HG02642 (cell line): ENCODE measurements around the gene UVSSA.
"Not testable (repeated sequence)": the region's sequence is repeated elsewhere in the genome, so short reads cannot be mapped to it uniquely, and the experiment has no call there.

Source experiments
- ATAC-seq: cut with Tn5 transposase; IDR thresholded peaks from one replicate; pipeline ENCODE4 v1.9.1; 2021; ENCODE audit warnings: mild to moderate bottlenecking; ENCODE audit not compliant: unreplicated experiment, poor library complexity

UVSSA gene

DNA sequence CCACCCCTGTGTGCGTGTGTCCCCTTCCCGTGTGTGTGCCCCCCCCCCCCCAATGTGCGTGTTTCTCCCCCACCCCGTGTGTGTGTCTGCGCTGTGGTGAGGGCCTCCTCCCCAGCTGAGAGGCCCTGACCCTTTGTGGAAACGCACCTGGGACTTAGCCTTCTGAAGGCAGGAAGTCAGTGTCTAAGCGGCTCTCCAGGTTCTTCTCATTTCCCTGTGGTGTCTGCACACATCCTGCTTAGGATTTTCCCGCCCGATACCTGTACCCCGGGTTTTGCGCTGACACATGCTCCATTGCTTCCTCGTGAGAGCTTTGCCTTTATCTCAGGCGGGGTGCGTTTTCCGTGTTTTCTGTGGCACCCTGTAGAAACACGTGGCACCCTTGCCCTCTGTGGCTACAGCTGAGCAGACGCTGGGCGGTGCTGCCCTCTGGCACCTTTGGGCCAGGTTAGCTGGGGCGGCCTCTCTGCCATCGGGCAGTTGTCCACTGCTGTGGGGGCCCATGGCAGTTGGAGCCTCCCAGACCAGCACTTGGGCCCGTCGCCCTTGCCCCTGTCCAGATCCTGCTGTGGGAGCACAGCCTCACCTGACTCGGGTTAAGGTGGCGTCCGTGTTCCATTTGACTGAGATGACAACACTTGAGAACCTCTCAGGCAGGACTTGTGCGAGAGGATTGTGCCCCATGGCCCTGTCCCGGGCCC is 31.0 kb upstream of the UVSSA start:
- ATAC-seq, result no peak

DNA sequence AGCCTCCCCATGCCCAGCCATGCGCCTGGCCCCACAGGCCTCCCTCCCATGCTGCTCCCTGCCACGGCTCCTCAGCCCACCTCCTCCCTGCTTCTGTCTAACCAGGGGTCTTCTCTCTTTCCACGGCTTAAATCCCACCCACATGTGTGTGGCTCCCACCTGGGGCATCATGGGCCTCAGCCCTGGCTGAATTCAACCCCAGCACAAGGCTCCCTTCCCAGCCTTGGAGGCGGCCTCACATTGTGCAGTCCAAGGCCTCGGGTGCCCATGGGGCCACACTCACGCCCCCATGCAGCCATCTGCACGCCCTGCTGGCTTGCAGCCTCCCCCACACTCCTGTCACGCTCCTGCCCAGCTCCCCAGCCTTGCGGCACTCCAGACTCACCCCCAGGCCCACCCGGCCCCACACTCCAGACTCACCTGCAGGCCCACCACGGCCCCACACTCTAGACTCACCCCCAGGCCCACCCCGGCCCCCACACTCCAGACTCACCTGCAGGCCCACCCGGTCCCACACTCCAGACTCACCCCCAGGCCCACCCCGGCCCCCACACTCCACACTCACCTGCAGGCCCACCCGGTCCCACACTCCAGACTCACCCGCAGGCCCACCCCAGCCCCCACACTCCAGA is 30.4 kb upstream of the UVSSA start:
- no peak for ATAC-seq

- ATAC-seq, result no peak
Observed at GRCh38 chr4:1317177-1318045, 29.6 kb upstream of the UVSSA start.

DNA sequence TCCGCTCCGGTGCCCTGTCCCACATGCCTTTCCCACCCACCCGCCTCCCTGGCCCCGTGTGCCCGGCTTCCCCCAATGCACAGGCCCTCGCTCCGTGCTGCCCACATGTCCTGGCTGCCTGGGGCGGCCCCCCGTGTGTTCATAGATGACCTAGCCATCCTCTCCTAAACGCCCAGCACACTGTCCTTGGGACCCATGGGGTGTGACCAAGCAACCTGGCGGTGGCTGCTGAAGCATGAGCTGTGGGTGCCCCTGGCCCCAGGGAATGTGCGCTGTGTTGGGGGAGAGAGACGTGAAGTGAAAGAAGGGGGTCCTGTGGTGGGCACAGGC is 29.0 kb upstream of the UVSSA start:
- no peak for ATAC-seq

DNA sequence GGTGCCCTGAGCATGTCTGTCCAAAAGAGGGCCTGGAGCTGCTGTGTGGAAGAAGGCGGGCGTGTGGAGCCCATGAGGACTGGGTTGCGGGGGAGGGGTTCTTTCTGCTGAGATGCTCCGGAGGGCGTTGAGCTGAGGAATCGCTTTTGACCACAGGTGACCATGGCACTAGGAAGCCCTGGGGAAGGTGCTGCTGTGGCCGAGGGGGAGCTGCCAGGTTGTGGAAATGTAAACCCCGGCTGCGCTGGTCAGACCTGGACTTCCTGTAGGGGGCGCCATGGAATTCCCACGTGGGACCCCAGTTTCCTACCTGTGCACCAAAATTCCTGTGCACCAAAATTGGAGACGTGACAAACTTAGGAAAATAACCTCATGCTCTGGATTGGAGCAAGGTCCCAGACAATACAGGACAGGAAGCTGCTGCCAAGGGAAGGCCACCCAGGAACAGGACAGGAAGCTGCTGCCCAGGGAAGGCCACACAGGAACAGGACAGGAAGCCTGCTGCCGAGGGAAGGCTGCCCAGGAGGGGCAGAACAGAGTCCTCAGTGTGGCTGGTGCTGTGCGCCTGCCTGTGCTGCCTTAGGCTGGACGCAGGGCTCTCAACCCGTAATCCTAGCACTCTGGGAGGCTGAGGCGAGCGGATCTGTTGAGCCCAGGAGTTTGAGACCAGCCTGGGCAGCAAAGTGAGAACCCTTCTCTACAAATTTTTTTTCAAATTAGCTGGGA is 28.4 kb upstream of the UVSSA start:
- ATAC-seq, result no peak

- ATAC-seq, result no peak
Observed at GRCh38 chr4:1321486-1321885, 25.5 kb upstream of the UVSSA start.

- ATAC-seq, result no peak
Observed at GRCh38 chr4:1321946-1322650, 24.9 kb upstream of the UVSSA start.

DNA sequence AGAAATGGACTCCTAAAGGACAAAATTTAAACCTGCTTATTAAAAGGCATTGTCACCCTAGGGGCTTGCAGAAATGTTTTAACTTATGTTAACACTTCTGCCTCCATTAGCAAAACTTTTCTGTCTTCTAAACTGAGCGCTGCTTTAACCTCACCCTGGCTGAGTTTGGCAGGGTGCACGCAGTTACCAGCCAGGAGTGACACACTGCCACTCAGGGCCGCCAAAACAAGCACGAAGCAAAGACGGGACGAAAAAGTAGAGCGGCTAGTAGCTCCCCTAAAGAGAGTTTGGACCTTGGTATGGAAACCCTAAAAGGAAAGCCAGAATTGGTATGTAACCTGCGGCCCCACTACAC is 23.8 kb upstream of the UVSSA start:
- ATAC-seq, result no peak

DNA sequence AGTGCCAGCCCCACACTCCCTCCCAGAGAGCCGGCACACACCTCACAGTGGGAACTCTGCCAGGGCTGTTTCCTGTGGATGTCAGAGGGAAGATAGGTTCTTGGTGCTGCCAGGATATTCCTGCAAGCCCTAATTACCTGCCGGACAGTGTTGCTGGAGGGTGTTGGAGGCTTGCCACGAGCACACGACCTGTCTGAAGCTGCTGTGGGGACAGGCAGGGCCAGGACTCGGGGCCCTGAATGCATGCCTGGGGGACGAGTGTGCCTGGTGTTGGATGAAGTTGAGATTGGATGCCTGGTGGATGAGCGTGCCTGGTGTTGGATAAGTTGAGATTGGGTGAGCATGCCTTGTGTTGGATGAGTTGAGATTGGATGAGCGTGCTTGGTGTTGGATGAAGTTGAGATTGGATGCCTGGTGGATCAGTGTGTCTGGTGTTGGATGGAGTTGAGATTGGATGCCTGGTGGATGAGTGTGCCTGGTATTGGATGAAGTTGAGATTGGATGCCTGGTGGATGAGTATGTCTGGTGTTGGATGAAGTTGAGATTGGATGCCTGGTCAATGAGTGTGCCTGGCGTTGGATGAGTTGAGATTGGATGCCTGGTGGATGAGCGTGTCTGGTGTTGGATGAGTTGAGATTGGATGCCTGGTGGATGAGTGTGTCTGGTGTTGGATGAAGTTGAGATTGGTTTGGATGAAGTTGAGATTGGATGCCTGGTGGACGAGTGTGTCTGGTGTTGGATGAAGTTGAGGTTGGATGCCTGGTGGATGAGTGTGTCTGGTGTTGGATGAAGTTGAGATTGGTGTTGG is 23.2 kb upstream of the UVSSA start:
- ATAC-seq, result no peak

DNA sequence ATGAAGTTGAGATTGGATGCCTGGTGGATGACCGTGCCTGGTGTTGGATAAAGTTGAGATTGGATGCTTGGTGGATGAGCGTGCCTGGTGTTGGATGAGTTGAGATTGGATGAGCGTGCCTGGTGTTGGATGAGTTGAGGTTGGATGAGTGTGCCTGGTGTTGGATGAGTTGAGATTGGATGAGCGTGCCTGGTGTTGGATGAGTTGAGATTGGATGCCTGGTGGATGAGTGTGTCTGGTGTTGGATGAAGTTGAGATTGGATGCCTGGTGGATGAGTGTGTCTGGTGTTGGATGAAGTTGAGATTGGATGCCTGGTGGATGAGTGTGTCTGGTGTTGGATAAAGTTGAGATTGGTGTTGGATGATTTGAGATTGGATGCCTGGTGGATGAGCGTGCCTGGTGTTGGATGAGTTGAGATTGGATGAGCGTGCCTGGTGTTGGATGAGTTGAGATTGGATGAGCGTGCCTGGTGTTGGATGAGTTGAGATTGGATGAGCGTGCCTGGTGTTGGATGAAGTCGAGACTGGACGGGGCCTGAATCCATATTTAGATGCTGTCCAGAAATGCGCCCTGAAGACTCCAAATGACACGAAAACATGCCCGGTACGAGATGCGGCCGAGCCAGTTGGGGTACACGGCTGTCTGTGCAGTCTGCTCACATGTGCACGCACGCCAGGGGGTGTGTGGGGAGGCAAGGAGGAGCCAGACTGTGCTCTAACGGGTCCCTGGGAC is 22.4 kb upstream of the UVSSA start:
- ATAC-seq, result not testable (repeated sequence)

- no peak for ATAC-seq
Observed at GRCh38 chr4:1325176-1325480, 21.9 kb upstream of the UVSSA start.

- ATAC-seq, result no peak
Observed at GRCh38 chr4:1325681-1326635, 21.1 kb upstream of the UVSSA start.

DNA sequence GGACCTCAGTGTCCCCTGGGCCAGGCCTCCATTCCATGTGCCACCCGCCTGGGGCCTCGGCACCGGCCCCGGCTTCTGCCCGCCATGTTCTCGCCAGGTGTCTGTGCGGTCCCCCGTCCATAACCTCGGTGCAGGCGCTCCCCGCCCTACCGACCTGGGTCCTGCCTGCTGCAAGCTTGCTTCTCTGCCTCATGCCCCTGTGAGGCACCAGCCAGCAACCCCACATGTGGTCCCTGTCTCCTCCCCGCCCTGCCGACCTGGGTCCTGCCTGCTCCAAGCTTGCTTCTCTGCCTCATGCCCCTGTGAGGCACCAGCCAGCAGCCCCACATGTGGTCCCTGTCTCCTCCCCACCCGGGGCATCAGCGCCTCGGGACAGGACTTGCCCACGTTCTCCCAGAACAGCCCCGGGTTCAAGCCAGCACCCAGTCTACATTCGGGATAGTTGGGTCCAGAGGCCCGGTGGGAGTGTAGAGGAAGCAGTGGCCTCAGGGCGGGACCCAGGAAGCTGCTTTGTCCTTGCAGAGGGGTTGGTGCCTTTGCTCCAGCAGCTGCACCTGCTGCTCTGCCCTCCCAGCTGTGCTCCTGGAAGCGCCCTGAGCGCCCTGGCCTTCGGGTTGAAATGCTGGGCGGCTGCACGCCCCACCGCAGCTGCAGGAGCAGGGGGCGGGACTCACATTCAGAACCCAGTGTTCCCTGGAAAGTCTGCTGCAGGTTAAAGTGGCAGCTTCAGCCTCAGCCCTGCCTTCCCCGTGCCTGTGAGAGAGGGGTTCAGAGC is 20.1 kb upstream of the UVSSA start:
- no peak for ATAC-seq

DNA sequence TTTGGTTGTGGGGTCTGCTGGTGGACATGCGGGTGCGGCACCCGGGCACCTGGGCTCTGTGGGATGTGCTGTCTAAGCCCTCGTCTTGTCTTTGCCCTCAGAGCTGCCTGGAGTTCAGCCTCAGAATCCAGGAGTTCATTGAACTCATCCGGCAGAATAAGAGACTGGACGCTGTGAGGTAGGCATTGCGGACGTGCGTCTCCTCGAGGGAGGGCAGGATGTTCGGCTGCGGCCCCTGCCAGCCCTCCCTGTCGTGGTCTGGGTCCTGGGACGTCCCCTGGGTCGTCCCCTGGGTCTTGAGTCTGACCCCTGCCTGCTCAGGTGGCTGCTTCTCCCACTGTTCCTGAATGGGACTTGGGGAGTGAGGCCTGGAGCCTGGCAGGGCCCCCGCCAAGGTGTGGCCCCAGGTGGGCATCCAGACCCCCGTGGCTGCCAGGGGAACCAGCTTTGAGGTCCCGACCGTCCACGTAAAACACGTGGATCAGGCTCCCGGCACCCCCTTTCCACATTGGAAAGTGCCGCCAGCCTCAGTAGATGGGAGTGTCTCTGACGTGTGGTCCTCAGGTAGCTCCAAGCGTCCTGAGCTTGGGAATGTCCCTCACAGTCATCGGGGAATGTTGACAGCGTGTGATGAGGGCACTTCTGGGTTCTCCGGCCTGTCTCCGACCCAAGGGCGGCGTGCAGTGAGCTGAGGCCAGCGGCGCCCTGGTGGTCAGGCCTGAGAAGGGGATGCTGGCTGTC is 19.3 kb upstream of the UVSSA start:
- ATAC-seq, result no peak

DNA sequence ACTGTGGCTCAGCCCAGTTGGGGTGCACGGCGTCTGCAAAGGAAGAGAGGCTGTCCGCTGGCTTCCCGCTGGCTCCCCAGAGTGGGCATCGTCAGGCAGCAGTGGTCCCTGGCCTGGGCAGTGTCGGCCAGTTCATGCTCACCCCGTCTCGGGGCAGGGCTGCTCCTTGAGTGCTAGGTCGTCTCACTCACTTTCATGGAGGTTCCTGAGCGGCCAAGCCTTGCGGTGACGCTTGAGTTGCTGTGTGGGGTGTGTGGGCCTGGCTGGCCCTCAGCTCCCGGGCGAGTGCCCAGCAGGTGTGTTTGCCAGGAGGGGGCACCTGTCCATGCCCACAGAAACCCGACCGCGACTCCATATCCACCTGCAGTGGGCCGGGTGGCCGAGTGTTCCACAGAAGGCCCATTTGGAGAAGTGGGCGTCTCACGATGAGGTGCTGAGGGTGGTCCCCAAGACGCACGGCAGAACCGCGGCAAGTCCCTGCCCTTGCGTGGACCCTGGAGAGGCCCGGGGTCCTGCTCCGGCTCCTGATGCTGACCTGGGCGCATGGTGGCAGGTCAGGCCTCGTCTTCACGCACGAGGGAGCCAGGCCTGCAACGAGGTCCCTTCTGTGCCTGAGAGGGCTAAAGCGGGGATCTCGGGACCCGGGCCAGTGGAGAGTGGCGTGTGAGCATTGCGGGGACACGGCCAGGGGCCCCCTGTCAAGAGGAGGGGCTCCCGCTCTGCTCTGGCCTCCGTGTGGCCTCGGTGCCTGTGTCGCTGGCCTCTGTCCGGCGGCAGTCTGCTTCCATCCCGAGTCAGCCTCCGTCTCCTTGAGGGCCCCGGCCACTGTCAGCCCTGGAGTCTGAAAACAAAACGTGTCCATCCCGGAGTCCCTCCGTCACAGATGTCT is 18.5 kb upstream of the UVSSA start:
- ATAC-seq, result no peak
